HCT116 (cell line): ENCODE data around the gene TJP1. TPM values are rescaled to one million over a fixed set of nuclear protein-coding genes. Genes with fewer than 3 reads are reported as not detected.

Experiments used
- ATAC-seq: fragments of 200-7000 bp; cut with Tn5 transposase; 2 replicates; pipeline ENCODE4 v1.9.1; 2020; ENCODE audit warnings: mild to moderate bottlenecking, moderate library complexity
- BruUV-seq: library from RNA; stranded (reverse); fragments of 400-500 nt; replicated peaks from 2 replicates; lab custom pipeline; 2021; lab: Mats Ljungman, UMichigan
- CTCF ChIA-PET: fragments of 300-600 bp; sonication (Branson Sonifier 250); formaldehyde crosslinking; loops from one replicate; lab custom pipeline; 2021; ENCODE audit warnings: antibody characterized with exemption; lab: Charles Lee
- POLR2A ChIA-PET: fragments of 300-600, 350-600 bp; sonication (Branson Sonifier 250); formaldehyde crosslinking; loops from one replicate; lab custom pipeline; 2021; ENCODE audit warnings: antibody characterized with exemption; lab: Charles Lee
- RAD21 ChIA-PET, 2 experiments: fragments of 300-600 bp; sonication (Branson Sonifier 250); formaldehyde crosslinking; loops; one replicate each; lab custom pipeline; 2023; ENCODE audit warnings: low total read pairs in 2 of 2; ENCODE audit not compliant: uncharacterized antibody in 2 of 2, unreplicated experiment in 2 of 2, low non-redundant PET in 1 of 2; lab: Charles Lee
- DNase-seq: peaks from one replicate; pipeline ENCODE4 v3.0.0-alpha.2; 2010; ENCODE audit warnings: low read depth, low spot score
- H2AFZ ChIP-seq: fragments of 200-600 bp; shearing (Covaris generic), sonication (generic); 2 replicates; pipeline ENCODE4 v1.6.1; 2017; ENCODE audit warnings: low read depth, mixed run types, mixed read lengths, antibody characterized with exemption, low read length; ENCODE audit not compliant: poor library complexity, severe bottlenecking
- H3K27ac ChIP-seq: 2 replicates; pipeline ENCODE4 v1.5.1; 2012; ENCODE audit warnings: low read depth, low read length
- H3K27me3 ChIP-seq: fragments of 200-600 bp; sonication (generic); 2 replicates; pipeline ENCODE4 v1.6.1; 2016; ENCODE audit warnings: mixed run types, low read length, mixed read lengths; ENCODE audit not compliant: insufficient read depth
- H3K36me3 ChIP-seq, 2 experiments: fragments of 200-500 bp in 1 of 2; fragments of 200-600 bp in 1 of 2; sonication (Bioruptor generic) in 1 of 2; sonication (generic) in 1 of 2; 2 replicates each; pipeline versions ENCODE4 v1.5.1 to v1.6.1; 2014 to 2016; ENCODE audit warnings: low read length in 2 of 2, inconsistent platforms in 1 of 2, mixed read lengths in 1 of 2, mixed run types in 1 of 2; ENCODE audit not compliant: insufficient read depth in 2 of 2, control insufficient read depth in 1 of 2
- H3K4me1 ChIP-seq, 2 experiments: fragments of 200-600 bp in 1 of 2; sonication (generic) in 1 of 2; 2 replicates each; pipeline versions ENCODE4 v1.5.1 to v1.6.1; 2012 to 2017; ENCODE audit warnings: low read length in 2 of 2, inconsistent platforms in 1 of 2, mild to moderate bottlenecking in 1 of 2, mixed read lengths in 1 of 2, mixed run types in 1 of 2, moderate library complexity in 1 of 2; ENCODE audit not compliant: insufficient read depth in 2 of 2, control insufficient read depth in 1 of 2
- H3K4me2 ChIP-seq: fragments of 200-600 bp; sonication (generic); 2 replicates; pipeline ENCODE4 v1.6.1; 2017; ENCODE audit warnings: mixed run types, low read length, mixed read lengths
- H3K4me3 ChIP-seq, 2 experiments: fragments of 200-600 bp in 1 of 2; sonication (generic) in 1 of 2; replicated peaks in 1 of 2; 2 replicates each; pipeline ENCODE4 v1.5.1; 2011 to 2016; ENCODE audit warnings: low read length in 2 of 2, control low read depth in 1 of 2, low read depth in 1 of 2, mild to moderate bottlenecking in 1 of 2, mixed read lengths in 1 of 2, mixed run types in 1 of 2
- H3K79me2 ChIP-seq: fragments of 200-600 bp; sonication (generic); 2 replicates; pipeline ENCODE4 v1.6.1; 2017; ENCODE audit warnings: mild to moderate bottlenecking, mixed run types, low read length, moderate library complexity, mixed read lengths; ENCODE audit not compliant: insufficient read depth
- H3K9ac ChIP-seq: fragments of 200-600 bp; sonication (generic); 2 replicates; pipeline ENCODE4 v1.6.1; 2016; ENCODE audit warnings: low read length, mixed read lengths
- H3K9me2 ChIP-seq: fragments of 200-600 bp; sonication (generic), shearing (Covaris generic); 2 replicates; pipeline ENCODE4 v1.6.1; 2017; ENCODE audit warnings: mixed run types, mild to moderate bottlenecking, moderate library complexity; ENCODE audit not compliant: insufficient read depth
- H3K9me3 ChIP-seq, 2 experiments: fragments of 200-500 bp in 1 of 2; fragments of 200-600 bp in 1 of 2; sonication (Bioruptor generic) in 1 of 2; sonication (generic) in 1 of 2; 2 replicates each; pipeline ENCODE4 v1.6.1; 2014 to 2017; ENCODE audit warnings: low read length in 2 of 2, mixed read lengths in 2 of 2, inconsistent platforms in 1 of 2, low read depth in 1 of 2, mild to moderate bottlenecking in 1 of 2, mixed run types in 1 of 2, moderate library complexity in 1 of 2; ENCODE audit not compliant: control insufficient read depth in 1 of 2, insufficient read depth in 1 of 2
- H4K20me1 ChIP-seq: fragments of 200-600 bp; sonication (generic), shearing (Covaris generic); 2 replicates; pipeline ENCODE4 v1.6.1; 2017; ENCODE audit warnings: mixed run types, mild to moderate bottlenecking, moderate library complexity; ENCODE audit not compliant: insufficient read depth
- CBX3 ChIP-seq: IDR thresholded peaks from 2 replicates; pipeline ENCODE4 v1.6.1; 2012; ENCODE audit warnings: low read depth
- CEBPB ChIP-seq: IDR thresholded peaks from 2 replicates; pipeline ENCODE4 v1.6.1; 2012; ENCODE audit warnings: low read depth
- ELF1 ChIP-seq: IDR thresholded peaks from 2 replicates; pipeline ENCODE4 v1.6.1; 2012; ENCODE audit warnings: low read depth, borderline replicate concordance
- EZH2 ChIP-seq: fragments of 200-600 bp; sonication (generic); IDR thresholded peaks from 2 replicates; pipeline ENCODE4 v1.6.1; 2017; ENCODE audit warnings: antibody characterized with exemption, mixed run types
- FOSL1 ChIP-seq: IDR thresholded peaks from 2 replicates; pipeline ENCODE4 v1.6.1; 2012; ENCODE audit warnings: low read depth
- POLR2A ChIP-seq: IDR thresholded peaks from 2 replicates; pipeline ENCODE4 v1.7.0; 2011; ENCODE audit warnings: borderline replicate concordance; ENCODE audit not compliant: insufficient read depth, insufficient read length; ENCODE audit errors: extremely low read depth
- POLR2AphosphoS5 ChIP-seq: IDR thresholded peaks from 2 replicates; pipeline ENCODE4 v1.6.1; 2011; ENCODE audit warnings: mild to moderate bottlenecking, low read depth, low read length, moderate library complexity
- SIN3A ChIP-seq: IDR thresholded peaks from 2 replicates; pipeline ENCODE4 v1.6.1; 2012; ENCODE audit warnings: low read depth
- SP1 ChIP-seq: IDR thresholded peaks from 2 replicates; pipeline ENCODE4 v1.6.1; 2012; ENCODE audit warnings: low read depth
- YY1 ChIP-seq: IDR thresholded peaks from 2 replicates; pipeline ENCODE4 v1.6.1; 2011; ENCODE audit warnings: low read length, low read depth, moderate library complexity, mild to moderate bottlenecking; ENCODE audit not compliant: insufficient replicate concordance; ENCODE audit errors: extremely low read depth
- ZFX ChIP-seq: fragments of 450-650 bp; IDR thresholded peaks from 2 replicates; pipeline ENCODE4 v1.6.1; 2017
- ZNF274 ChIP-seq: fragments of 200-500 bp; sonication (Bioruptor generic); IDR thresholded peaks from 2 replicates; pipeline ENCODE4 v1.6.1; 2014; ENCODE audit warnings: mild to moderate bottlenecking, low read depth, low read length, inconsistent platforms
- intact Hi-C: fragments of 100-400 bp; cut with micrococcal nuclease; formaldehyde crosslinking; loops from 2 replicates; pipeline ENCODE4 v1.10.0; 2022
- total RNA-seq: library from RNA; stranded (reverse); gene quantifications from one replicate; pipeline ENCODE4 v1.2.1, GENCODE V29; 2021; ENCODE audit not compliant: unreplicated experiment
- TF ChIP-seq, protein P1 (sequence below): IDR thresholded peaks from 2 replicates; pipeline ENCODE4 v1.6.1; 2011; ENCODE audit warnings: mild to moderate bottlenecking, low read length, moderate library complexity; ENCODE audit not compliant: insufficient replicate concordance; ENCODE audit errors: extremely low read depth
- TF ChIP-seq, protein P2 (sequence below): IDR thresholded peaks from 2 replicates; pipeline ENCODE4 v1.6.1; 2012
- TF ChIP-seq, protein P3 (sequence below): IDR thresholded peaks from 2 replicates; pipeline ENCODE4 v1.6.1; 2012
- TF ChIP-seq, protein P4 (sequence below), 3 experiments: fragments of 200-600 bp in 1 of 3; sonication (generic) in 1 of 3; IDR thresholded peaks in 2 of 3; conservative IDR thresholded peaks in 1 of 3; 2 replicates each; pipeline ENCODE4 v1.5.1; 2012 to 2017; ENCODE audit warnings: low read depth in 2 of 3, low read length in 2 of 3, antibody characterized with exemption in 1 of 3, borderline replicate concordance in 1 of 3, control low read depth in 1 of 3, mild to moderate bottlenecking in 1 of 3, mixed read lengths in 1 of 3, mixed run types in 1 of 3, moderate library complexity in 1 of 3; ENCODE audit not compliant: insufficient read depth in 1 of 3
- TF ChIP-seq, protein P5 (sequence below): IDR thresholded peaks from 2 replicates; pipeline ENCODE4 v1.6.1; 2012; ENCODE audit warnings: low read depth

Gene TJP1
- total RNA-seq, 1 experiment from 2014 or later: 83.6 TPM

DNA sequence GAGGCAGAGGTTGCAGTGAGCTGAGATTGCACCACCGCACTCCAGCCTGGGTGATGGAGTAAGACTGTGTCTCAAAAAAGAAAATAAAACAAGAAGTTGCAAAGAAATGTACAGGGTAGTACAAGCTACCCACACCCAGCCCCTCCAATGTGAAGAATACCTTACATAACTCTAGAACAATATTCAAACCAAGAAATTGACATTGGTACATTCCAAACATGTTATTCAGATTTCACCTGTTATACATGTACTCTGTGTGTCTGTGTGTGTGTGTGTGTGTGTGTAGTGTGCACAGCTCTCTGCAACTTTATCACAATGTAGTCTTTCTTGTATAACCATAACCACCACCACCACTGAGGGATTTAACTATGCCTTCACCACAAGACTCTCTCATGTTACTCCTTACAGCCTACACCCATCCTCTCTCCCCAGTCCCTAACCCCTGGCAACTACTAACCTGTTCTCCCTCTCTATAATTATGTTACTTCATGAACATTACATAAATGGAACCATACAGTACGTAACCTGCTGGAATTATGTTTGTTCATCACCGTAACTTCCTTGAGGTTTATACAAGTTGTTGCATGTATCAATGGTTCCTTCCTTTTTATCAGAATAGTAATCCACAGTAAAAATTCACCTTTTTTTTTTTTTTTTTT, 16.2 kb upstream of the TJP1 start:
- ChIA-PET RAD21 (no interaction called here), CTCF (no interaction called here), POLR2A (no interaction called here)
- H3K4me2 ChIP-seq: no peak overlapping the region
- peaks cover 6 to 25% of the 10 kb centered on the region in 2 experiments for H3K4me1 ChIP-seq
- no peak overlapping the region for H3K27ac ChIP-seq
- intact Hi-C loops: no loop called here
- H3K27me3 ChIP-seq: no peaks in the 10 kb centered on the region
- no peaks in the 10 kb centered on the region for H3K79me2 ChIP-seq
- ATAC-seq (no peak), DNase-seq (no peak)
- H3K9me2 ChIP-seq: no peaks in the 10 kb centered on the region
- no peak overlapping the region for H3K9ac ChIP-seq
- BruUV-seq: no TSS peak
- H3K36me3 ChIP-seq: no peaks in the 10 kb centered on the region
- no peaks in the 10 kb centered on the region for H3K9me3 ChIP-seq
- H3K4me3 ChIP-seq: no peak overlapping the region
- TF ChIP-seq CBX3 (no peak), POLR2A (no peak), SIN3A (no peak), ZFX (no peak), ELF1 (no peak), SP1 (no peak), CEBPB (no peak), YY1 (no peak), EZH2 (no peak), FOSL1 (no peak), ZNF274 (no peak), POLR2AphosphoS5 (no peak)
- TF ChIP-seq, protein P1, sequence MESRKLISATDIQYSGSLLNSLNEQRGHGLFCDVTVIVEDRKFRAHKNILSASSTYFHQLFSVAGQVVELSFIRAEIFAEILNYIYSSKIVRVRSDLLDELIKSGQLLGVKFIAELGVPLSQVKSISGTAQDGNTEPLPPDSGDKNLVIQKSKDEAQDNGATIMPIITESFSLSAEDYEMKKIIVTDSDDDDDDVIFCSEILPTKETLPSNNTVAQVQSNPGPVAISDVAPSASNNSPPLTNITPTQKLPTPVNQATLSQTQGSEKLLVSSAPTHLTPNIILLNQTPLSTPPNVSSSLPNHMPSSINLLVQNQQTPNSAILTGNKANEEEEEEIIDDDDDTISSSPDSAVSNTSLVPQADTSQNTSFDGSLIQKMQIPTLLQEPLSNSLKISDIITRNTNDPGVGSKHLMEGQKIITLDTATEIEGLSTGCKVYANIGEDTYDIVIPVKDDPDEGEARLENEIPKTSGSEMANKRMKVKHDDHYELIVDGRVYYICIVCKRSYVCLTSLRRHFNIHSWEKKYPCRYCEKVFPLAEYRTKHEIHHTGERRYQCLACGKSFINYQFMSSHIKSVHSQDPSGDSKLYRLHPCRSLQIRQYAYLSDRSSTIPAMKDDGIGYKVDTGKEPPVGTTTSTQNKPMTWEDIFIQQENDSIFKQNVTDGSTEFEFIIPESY: no peak
- TF ChIP-seq, protein P2, sequence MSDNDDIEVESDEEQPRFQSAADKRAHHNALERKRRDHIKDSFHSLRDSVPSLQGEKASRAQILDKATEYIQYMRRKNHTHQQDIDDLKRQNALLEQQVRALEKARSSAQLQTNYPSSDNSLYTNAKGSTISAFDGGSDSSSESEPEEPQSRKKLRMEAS: no peak
- TF ChIP-seq, protein P3, sequence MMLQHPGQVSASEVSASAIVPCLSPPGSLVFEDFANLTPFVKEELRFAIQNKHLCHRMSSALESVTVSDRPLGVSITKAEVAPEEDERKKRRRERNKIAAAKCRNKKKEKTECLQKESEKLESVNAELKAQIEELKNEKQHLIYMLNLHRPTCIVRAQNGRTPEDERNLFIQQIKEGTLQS: no peak
- TF ChIP-seq, protein P4, sequence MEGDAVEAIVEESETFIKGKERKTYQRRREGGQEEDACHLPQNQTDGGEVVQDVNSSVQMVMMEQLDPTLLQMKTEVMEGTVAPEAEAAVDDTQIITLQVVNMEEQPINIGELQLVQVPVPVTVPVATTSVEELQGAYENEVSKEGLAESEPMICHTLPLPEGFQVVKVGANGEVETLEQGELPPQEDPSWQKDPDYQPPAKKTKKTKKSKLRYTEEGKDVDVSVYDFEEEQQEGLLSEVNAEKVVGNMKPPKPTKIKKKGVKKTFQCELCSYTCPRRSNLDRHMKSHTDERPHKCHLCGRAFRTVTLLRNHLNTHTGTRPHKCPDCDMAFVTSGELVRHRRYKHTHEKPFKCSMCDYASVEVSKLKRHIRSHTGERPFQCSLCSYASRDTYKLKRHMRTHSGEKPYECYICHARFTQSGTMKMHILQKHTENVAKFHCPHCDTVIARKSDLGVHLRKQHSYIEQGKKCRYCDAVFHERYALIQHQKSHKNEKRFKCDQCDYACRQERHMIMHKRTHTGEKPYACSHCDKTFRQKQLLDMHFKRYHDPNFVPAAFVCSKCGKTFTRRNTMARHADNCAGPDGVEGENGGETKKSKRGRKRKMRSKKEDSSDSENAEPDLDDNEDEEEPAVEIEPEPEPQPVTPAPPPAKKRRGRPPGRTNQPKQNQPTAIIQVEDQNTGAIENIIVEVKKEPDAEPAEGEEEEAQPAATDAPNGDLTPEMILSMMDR (IDR thresholded peaks at IDR 0.05 in 2 of 3, conservative IDR thresholded peaks at IDR 0.05 in 1 of 3; ENCODE audit: borderline replicate concordance in 1 of 3, insufficient read depth in 1 of 3, low read depth in 2 of 3, low read length in 2 of 3): no peak
- TF ChIP-seq, protein P5, sequence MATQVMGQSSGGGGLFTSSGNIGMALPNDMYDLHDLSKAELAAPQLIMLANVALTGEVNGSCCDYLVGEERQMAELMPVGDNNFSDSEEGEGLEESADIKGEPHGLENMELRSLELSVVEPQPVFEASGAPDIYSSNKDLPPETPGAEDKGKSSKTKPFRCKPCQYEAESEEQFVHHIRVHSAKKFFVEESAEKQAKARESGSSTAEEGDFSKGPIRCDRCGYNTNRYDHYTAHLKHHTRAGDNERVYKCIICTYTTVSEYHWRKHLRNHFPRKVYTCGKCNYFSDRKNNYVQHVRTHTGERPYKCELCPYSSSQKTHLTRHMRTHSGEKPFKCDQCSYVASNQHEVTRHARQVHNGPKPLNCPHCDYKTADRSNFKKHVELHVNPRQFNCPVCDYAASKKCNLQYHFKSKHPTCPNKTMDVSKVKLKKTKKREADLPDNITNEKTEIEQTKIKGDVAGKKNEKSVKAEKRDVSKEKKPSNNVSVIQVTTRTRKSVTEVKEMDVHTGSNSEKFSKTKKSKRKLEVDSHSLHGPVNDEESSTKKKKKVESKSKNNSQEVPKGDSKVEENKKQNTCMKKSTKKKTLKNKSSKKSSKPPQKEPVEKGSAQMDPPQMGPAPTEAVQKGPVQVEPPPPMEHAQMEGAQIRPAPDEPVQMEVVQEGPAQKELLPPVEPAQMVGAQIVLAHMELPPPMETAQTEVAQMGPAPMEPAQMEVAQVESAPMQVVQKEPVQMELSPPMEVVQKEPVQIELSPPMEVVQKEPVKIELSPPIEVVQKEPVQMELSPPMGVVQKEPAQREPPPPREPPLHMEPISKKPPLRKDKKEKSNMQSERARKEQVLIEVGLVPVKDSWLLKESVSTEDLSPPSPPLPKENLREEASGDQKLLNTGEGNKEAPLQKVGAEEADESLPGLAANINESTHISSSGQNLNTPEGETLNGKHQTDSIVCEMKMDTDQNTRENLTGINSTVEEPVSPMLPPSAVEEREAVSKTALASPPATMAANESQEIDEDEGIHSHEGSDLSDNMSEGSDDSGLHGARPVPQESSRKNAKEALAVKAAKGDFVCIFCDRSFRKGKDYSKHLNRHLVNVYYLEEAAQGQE: no peak
- no peak overlapping the region for H2AFZ ChIP-seq
- H4K20me1 ChIP-seq: no peaks in the 10 kb centered on the region
